Right atrium auricular region (tissue), 2 donors: ENCODE measurements around the gene MAPRE3. TPM values are rescaled to one million over a fixed set of nuclear protein-coding genes. Genes with fewer than 3 reads are reported as not detected.
A peak's percentile ranks its signal among the peaks of the same experiment; 100 is the strongest.

Source experiments
- DNase-seq: peaks from one replicate; pipeline ENCODE4 v3.0.0-alpha.2; 2019; ENCODE audit warnings: low spot score
- H3K27ac ChIP-seq, 2 donors: fragments of 200-600 bp; sonication (generic); 1 replicate in 1 of 2; 2 replicates in 1 of 2; pipeline ENCODE4 v1.5.1; 2016 to 2019
- H3K27me3 ChIP-seq, 2 donors: fragments of 200-600 bp; sonication (generic); one replicate each; pipeline versions ENCODE4 v1.5.1 to v1.6.0; 2017 to 2019
- H3K36me3 ChIP-seq: fragments of 200-600 bp; sonication (generic); one replicate; pipeline ENCODE4 v1.5.1; 2016
- H3K4me1 ChIP-seq, 2 donors: fragments of 200-600 bp; sonication (generic); one replicate each; pipeline versions ENCODE4 v1.5.1 to v1.6.0; 2017 to 2019
- H3K4me3 ChIP-seq, 2 donors: fragments of 200-600 bp; sonication (generic); 1 replicate in 1 of 2; 2 replicates in 1 of 2; pipeline ENCODE4 v1.5.1; 2017 to 2019; ENCODE audit warnings: mild to moderate bottlenecking in 1 of 2, moderate library complexity in 1 of 2
- H3K9me3 ChIP-seq, 2 donors: fragments of 200-600 bp; sonication (generic); one replicate each; pipeline ENCODE4 v1.5.1; 2019
- CTCF ChIP-seq, 2 donors: fragments of 200-600 bp; sonication (generic); IDR thresholded peaks; one replicate each; pipeline ENCODE4 v1.5.1; 2019; ENCODE audit warnings: antibody characterized with exemption in 2 of 2
- total RNA-seq, 2 donors: library from RNA; depleted of rRNA; stranded (reverse); fragments of >200 nt; gene quantifications; one replicate each; pipeline ENCODE4 v1.1.0, GENCODE V29; 2016

The MAPRE3 gene
- total RNA-seq, 2 donors from 2014 or later: 20.6 to 33.4 TPM

- peaks cover 34% of the 10 kb centered on the region for H3K36me3 ChIP-seq
- no peaks in the 10 kb centered on the region for H3K9me3 ChIP-seq
- peak within 1 kb of the TSS; percentile 99 to 100 for H3K4me3 ChIP-seq
- peak within 1 kb of the TSS; percentile 92 to 94 for H3K27ac ChIP-seq
- peak; percentile 89 for DNase-seq
- peaks cover 0 to 18% of the 10 kb centered on the region in 2 donors for H3K4me1 ChIP-seq
- TF ChIP-seq CTCF (IDR thresholded peaks at IDR 0.05): peak in 1 of 2 donors; percentile 18
- no peaks in the 10 kb centered on the region for H3K27me3 ChIP-seq
Observed at GRCh38 chr2:27032495-27033252, 62.2 kb downstream of the MAPRE3 start, which contains the start of gene TMEM214. TSS of gene TMEM214 (plus strand) at chr2:27032965. CDS start at chr2:27033016, 51 bp downstream.

- no peak for TF ChIP-seq CTCF (IDR thresholded peaks at IDR 0.05)
- H3K4me3 ChIP-seq: peak overlapping the region; percentile 99 to 100
- H3K36me3 ChIP-seq: peaks cover 39% of the 10 kb centered on the region
- no peaks in the 10 kb centered on the region for H3K27me3 ChIP-seq
- H3K27ac ChIP-seq: peak overlapping the region; percentile 92 to 94
- no peaks in the 10 kb centered on the region for H3K9me3 ChIP-seq
- no peak for DNase-seq
- H3K4me1 ChIP-seq: peaks cover 0 to 18% of the 10 kb centered on the region in 2 donors
Observed at GRCh38 chr2:27033253-27033852, 62.9 kb downstream of the MAPRE3 start.

GRCh38 chr2:27038012-27038411 is 67.6 kb downstream of the MAPRE3 start:
- Histone ChIP-seq H3K9me3 (no peaks in the 10 kb centered on the region), H3K36me3 (peaks cover 67% of the 10 kb centered on the region)
- no peak for DNase-seq

GRCh38 chr2:27038631-27039339 is 68.3 kb downstream of the MAPRE3 start:
- Histone ChIP-seq H3K27ac (no peak overlapping the region), H3K4me3 (no peak overlapping the region), H3K4me1 (peaks cover 0 to 26% of the 10 kb centered on the region in 2 donors), H3K9me3 (no peaks in the 10 kb centered on the region), H3K36me3 (peaks cover 67% of the 10 kb centered on the region), H3K27me3 (no peaks in the 10 kb centered on the region)
- no peak for TF ChIP-seq CTCF (IDR thresholded peaks at IDR 0.05)
- no peak for DNase-seq

More at GRCh38 chr2:27038012-27038411, 67.6 kb downstream of the MAPRE3 start:
- TF ChIP-seq CTCF (IDR thresholded peaks at IDR 0.05): no peak
- Histone ChIP-seq H3K4me1 (peaks cover 0 to 31% of the 10 kb centered on the region in 2 donors), H3K4me3 (no peak overlapping the region), H3K27me3 (no peaks in the 10 kb centered on the region), H3K27ac (no peak overlapping the region)

- Histone ChIP-seq H3K4me1 (peaks cover 0 to 21% of the 10 kb centered on the region in 2 donors), H3K27ac (no peak overlapping the region), H3K36me3 (peaks cover 67% of the 10 kb centered on the region), H3K9me3 (no peaks in the 10 kb centered on the region), H3K27me3 (no peaks in the 10 kb centered on the region), H3K4me3 (no peak overlapping the region)
- no peak for TF ChIP-seq CTCF (IDR thresholded peaks at IDR 0.05)
- DNase-seq: no peak
Observed at GRCh38 chr2:27039426-27039825, 69.0 kb downstream of the MAPRE3 start.
